GM12874 (cell line): ENCODE results near the gene OFD1.

Experiments
- TF ChIP-seq, protein P1 (sequence below): IDR thresholded peaks from 2 replicates; pipeline ENCODE4 v1.5.1; 2011; ENCODE audit warnings: low read depth, mild to moderate bottlenecking, control low read depth, low read length, moderate library complexity; ENCODE audit not compliant: insufficient read depth

Gene OFD1

DNA sequence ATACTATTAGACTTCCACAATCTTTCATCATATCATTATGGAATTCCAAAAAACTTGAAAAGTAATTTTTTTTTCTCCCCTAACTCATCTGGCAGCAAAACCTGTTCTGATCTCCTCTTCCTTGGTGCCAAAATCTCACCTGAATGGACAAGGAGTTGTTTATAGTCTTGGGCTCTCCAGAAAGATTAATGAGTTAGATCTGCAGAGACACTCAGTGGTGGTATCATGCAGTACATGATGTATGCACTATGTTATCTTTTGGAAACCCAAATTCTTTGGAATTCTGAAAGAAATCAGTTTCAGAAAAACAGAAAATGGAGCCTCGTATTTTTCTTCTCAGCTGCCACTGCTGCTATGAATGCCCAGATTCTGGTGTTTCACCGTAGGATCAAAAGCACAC, 70.7 kb downstream of the OFD1 start:
- TF ChIP-seq, protein P1, sequence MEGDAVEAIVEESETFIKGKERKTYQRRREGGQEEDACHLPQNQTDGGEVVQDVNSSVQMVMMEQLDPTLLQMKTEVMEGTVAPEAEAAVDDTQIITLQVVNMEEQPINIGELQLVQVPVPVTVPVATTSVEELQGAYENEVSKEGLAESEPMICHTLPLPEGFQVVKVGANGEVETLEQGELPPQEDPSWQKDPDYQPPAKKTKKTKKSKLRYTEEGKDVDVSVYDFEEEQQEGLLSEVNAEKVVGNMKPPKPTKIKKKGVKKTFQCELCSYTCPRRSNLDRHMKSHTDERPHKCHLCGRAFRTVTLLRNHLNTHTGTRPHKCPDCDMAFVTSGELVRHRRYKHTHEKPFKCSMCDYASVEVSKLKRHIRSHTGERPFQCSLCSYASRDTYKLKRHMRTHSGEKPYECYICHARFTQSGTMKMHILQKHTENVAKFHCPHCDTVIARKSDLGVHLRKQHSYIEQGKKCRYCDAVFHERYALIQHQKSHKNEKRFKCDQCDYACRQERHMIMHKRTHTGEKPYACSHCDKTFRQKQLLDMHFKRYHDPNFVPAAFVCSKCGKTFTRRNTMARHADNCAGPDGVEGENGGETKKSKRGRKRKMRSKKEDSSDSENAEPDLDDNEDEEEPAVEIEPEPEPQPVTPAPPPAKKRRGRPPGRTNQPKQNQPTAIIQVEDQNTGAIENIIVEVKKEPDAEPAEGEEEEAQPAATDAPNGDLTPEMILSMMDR: no peak

DNA sequence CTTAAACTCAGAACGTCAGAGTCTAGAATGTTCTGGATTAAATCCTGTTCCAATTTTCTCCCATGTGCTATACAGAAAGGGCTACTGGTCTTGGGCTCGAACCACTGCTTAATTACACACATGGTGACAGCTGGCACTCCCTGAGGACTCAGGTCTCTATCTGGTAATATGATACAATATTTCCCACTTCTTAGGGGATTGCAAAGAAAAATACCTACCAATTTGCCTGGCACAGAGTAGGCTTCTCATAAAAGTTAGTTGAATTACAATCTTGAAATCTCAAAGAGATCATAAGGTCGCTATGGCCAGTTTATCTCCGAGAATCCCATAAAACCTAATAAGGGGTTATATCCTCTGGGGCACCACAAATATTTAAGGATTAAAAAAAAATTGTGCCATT, 73.7 kb downstream of the OFD1 start:
- TF ChIP-seq, protein P1: no peak

DNA sequence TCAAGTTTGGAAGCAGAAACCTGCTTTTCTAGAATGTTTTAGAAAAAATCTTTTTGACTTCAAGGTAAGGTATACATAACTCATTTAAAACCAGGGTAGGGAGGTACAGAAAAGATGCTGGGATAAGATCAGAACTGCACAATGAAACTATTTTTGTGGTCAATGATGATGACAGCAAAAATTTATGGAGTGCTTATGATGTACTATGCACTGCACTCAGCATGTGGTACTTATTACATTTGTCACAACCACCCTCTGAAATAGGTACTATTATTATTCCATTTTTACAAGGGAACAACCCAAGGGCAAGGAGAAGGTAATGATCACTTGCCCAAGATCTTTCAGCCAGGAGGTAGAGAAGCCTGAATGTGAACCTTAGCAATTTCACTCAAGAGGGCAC, 74.3 kb downstream of the OFD1 start:
- TF ChIP-seq, protein P1: no peak

DNA sequence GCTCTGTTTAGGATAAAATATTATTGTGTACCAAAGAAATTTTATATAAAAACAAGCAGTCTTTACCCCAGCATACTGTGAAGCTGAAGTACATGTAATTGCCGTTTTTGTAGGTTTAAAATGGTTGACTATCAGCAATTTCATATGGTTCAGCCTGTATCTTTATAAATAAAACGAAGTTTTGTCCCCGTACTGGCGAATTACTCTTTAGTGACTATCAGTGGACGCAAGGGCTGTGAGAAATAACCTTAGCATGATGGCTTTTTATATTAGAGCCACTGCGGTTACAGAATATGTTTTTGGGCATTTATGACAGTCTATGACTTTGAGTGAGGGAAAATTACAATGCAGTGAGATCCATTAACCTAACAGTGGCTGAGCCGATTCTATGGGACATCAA, 81.1 kb downstream of the OFD1 start:
- TF ChIP-seq, protein P1: no peak

DNA sequence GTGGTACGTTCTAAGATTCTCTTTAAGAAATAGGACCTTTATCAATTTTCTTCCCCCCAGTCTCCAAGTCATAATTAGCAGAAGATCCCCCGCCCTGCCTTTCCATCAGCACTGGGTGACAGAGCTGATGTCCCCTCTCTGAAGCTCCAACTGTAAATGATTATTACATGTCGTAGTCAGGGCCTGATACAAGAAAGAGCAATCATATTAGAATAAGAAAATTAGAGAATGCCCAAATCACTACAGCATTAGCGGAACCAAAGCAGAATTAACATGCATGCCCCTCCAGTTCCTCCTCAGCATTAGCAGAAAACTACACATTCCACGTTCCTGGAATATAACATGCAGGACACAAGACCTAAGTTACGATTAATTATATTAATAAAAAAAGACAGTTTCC, 81.6 kb downstream of the OFD1 start:
- TF ChIP-seq, protein P1: no peak

DNA sequence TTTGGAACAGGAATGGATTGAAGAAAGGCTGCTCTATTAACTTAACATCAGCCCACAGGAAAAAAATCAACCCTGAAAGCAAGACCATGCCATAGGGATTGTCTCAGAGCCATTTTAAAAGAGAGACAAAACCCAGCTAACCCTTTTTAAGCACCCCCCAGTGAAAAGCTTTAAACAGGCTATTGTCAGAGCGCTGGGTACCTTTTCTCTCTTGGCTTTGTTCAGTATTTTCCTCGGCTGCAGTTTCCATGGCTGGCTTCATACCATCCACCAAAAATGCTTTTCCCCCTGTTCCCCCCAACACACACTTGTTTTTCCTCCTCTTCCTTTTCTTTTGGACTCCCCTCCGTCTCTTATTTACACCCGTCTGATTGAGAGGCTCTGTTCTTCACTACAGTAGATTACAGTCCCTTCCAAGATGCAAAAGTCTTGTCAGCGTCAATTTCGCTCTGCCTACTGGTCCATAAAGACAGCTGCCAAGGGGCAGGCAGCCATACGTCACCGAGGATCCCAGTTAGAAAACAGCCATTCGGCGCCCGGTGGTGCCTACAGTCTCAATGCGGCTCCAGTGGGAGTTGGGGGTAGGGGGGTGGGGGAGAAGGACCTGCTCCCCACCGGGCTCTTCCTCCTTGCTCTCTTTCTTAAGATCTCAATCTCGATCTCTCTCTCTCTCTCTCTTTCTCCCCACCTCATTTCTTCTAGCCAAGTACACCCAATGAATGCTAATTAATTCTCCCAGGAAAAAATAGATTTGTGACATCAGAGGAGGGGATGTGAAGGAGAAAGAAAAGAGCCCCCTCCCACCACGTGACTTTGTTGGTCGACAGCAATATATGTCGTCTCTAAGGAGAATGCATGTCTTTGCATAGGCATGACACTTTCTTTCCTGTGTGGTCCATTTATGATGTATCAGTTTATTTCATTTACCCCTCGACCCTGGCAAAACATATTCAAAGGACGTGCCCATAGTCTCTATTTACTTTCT, 82.4 kb downstream of the OFD1 start, which contains the start of gene GPM6B:
TSS of gene GPM6B (minus strand) at position 451 of the 985 bp plus-strand sequence. CDS start at position 262, 189 bp downstream.
- TF ChIP-seq, protein P1: no peak
